HCT116 (cell line): ENCODE data around the gene SUGCT. TPM values are rescaled to one million over a fixed set of nuclear protein-coding genes. Genes with fewer than 3 reads are reported as not detected.

ENCODE experiments used
- ATAC-seq: fragments of 200-7000 bp; cut with Tn5 transposase; 2 replicates; pipeline ENCODE4 v1.9.1; 2020; ENCODE audit warnings: mild to moderate bottlenecking, moderate library complexity
- BruUV-seq: library from RNA; stranded (reverse); fragments of 400-500 nt; replicated peaks from 2 replicates; lab custom pipeline; 2021; lab: Mats Ljungman, UMichigan
- CTCF ChIA-PET: fragments of 300-600 bp; sonication (Branson Sonifier 250); formaldehyde crosslinking; loops from one replicate; lab custom pipeline; 2021; ENCODE audit warnings: antibody characterized with exemption; lab: Charles Lee
- POLR2A ChIA-PET: fragments of 300-600, 350-600 bp; sonication (Branson Sonifier 250); formaldehyde crosslinking; loops from one replicate; lab custom pipeline; 2021; ENCODE audit warnings: antibody characterized with exemption; lab: Charles Lee
- RAD21 ChIA-PET, 2 experiments: fragments of 300-600 bp; sonication (Branson Sonifier 250); formaldehyde crosslinking; loops; one replicate each; lab custom pipeline; 2023; ENCODE audit warnings: low total read pairs in 2 of 2; ENCODE audit not compliant: uncharacterized antibody in 2 of 2, unreplicated experiment in 2 of 2, low non-redundant PET in 1 of 2; lab: Charles Lee
- DNase-seq: peaks from one replicate; pipeline ENCODE4 v3.0.0-alpha.2; 2010; ENCODE audit warnings: low read depth, low spot score
- H2AFZ ChIP-seq: fragments of 200-600 bp; shearing (Covaris generic), sonication (generic); 2 replicates; pipeline ENCODE4 v1.6.1; 2017; ENCODE audit warnings: low read depth, mixed run types, mixed read lengths, antibody characterized with exemption, low read length; ENCODE audit not compliant: poor library complexity, severe bottlenecking
- H3K27ac ChIP-seq: 2 replicates; pipeline ENCODE4 v1.5.1; 2012; ENCODE audit warnings: low read depth, low read length
- H3K27me3 ChIP-seq: fragments of 200-600 bp; sonication (generic); 2 replicates; pipeline ENCODE4 v1.6.1; 2016; ENCODE audit warnings: mixed run types, low read length, mixed read lengths; ENCODE audit not compliant: insufficient read depth
- H3K36me3 ChIP-seq, 2 experiments: fragments of 200-500 bp in 1 of 2; fragments of 200-600 bp in 1 of 2; sonication (Bioruptor generic) in 1 of 2; sonication (generic) in 1 of 2; 2 replicates each; pipeline versions ENCODE4 v1.5.1 to v1.6.1; 2014 to 2016; ENCODE audit warnings: low read length in 2 of 2, inconsistent platforms in 1 of 2, mixed read lengths in 1 of 2, mixed run types in 1 of 2; ENCODE audit not compliant: insufficient read depth in 2 of 2, control insufficient read depth in 1 of 2
- H3K4me1 ChIP-seq, 2 experiments: fragments of 200-600 bp in 1 of 2; sonication (generic) in 1 of 2; 2 replicates each; pipeline versions ENCODE4 v1.5.1 to v1.6.1; 2012 to 2017; ENCODE audit warnings: low read length in 2 of 2, inconsistent platforms in 1 of 2, mild to moderate bottlenecking in 1 of 2, mixed read lengths in 1 of 2, mixed run types in 1 of 2, moderate library complexity in 1 of 2; ENCODE audit not compliant: insufficient read depth in 2 of 2, control insufficient read depth in 1 of 2
- H3K4me2 ChIP-seq: fragments of 200-600 bp; sonication (generic); 2 replicates; pipeline ENCODE4 v1.6.1; 2017; ENCODE audit warnings: mixed run types, low read length, mixed read lengths
- H3K4me3 ChIP-seq, 2 experiments: fragments of 200-600 bp in 1 of 2; sonication (generic) in 1 of 2; replicated peaks in 1 of 2; 2 replicates each; pipeline ENCODE4 v1.5.1; 2011 to 2016; ENCODE audit warnings: low read length in 2 of 2, control low read depth in 1 of 2, low read depth in 1 of 2, mild to moderate bottlenecking in 1 of 2, mixed read lengths in 1 of 2, mixed run types in 1 of 2
- H3K79me2 ChIP-seq: fragments of 200-600 bp; sonication (generic); 2 replicates; pipeline ENCODE4 v1.6.1; 2017; ENCODE audit warnings: mild to moderate bottlenecking, mixed run types, low read length, moderate library complexity, mixed read lengths; ENCODE audit not compliant: insufficient read depth
- H3K9ac ChIP-seq: fragments of 200-600 bp; sonication (generic); 2 replicates; pipeline ENCODE4 v1.6.1; 2016; ENCODE audit warnings: low read length, mixed read lengths
- H3K9me2 ChIP-seq: fragments of 200-600 bp; sonication (generic), shearing (Covaris generic); 2 replicates; pipeline ENCODE4 v1.6.1; 2017; ENCODE audit warnings: mixed run types, mild to moderate bottlenecking, moderate library complexity; ENCODE audit not compliant: insufficient read depth
- H3K9me3 ChIP-seq, 2 experiments: fragments of 200-500 bp in 1 of 2; fragments of 200-600 bp in 1 of 2; sonication (Bioruptor generic) in 1 of 2; sonication (generic) in 1 of 2; 2 replicates each; pipeline ENCODE4 v1.6.1; 2014 to 2017; ENCODE audit warnings: low read length in 2 of 2, mixed read lengths in 2 of 2, inconsistent platforms in 1 of 2, low read depth in 1 of 2, mild to moderate bottlenecking in 1 of 2, mixed run types in 1 of 2, moderate library complexity in 1 of 2; ENCODE audit not compliant: control insufficient read depth in 1 of 2, insufficient read depth in 1 of 2
- H4K20me1 ChIP-seq: fragments of 200-600 bp; sonication (generic), shearing (Covaris generic); 2 replicates; pipeline ENCODE4 v1.6.1; 2017; ENCODE audit warnings: mixed run types, mild to moderate bottlenecking, moderate library complexity; ENCODE audit not compliant: insufficient read depth
- CEBPB ChIP-seq: IDR thresholded peaks from 2 replicates; pipeline ENCODE4 v1.6.1; 2012; ENCODE audit warnings: low read depth
- CTCF ChIP-seq, 3 experiments: fragments of 200-600 bp in 1 of 3; sonication (generic) in 1 of 3; IDR thresholded peaks in 2 of 3; conservative IDR thresholded peaks in 1 of 3; 2 replicates each; pipeline ENCODE4 v1.5.1; 2012 to 2017; ENCODE audit warnings: low read depth in 2 of 3, low read length in 2 of 3, antibody characterized with exemption in 1 of 3, borderline replicate concordance in 1 of 3, control low read depth in 1 of 3, mild to moderate bottlenecking in 1 of 3, mixed read lengths in 1 of 3, mixed run types in 1 of 3, moderate library complexity in 1 of 3; ENCODE audit not compliant: insufficient read depth in 1 of 3
- EGR1 ChIP-seq: IDR thresholded peaks from 2 replicates; pipeline ENCODE4 v1.6.1; 2012; ENCODE audit warnings: low read depth
- ELF1 ChIP-seq: IDR thresholded peaks from 2 replicates; pipeline ENCODE4 v1.6.1; 2012; ENCODE audit warnings: low read depth, borderline replicate concordance
- EZH2 ChIP-seq: fragments of 200-600 bp; sonication (generic); IDR thresholded peaks from 2 replicates; pipeline ENCODE4 v1.6.1; 2017; ENCODE audit warnings: antibody characterized with exemption, mixed run types
- JUND ChIP-seq: IDR thresholded peaks from 2 replicates; pipeline ENCODE4 v1.6.1; 2012
- POLR2AphosphoS5 ChIP-seq: IDR thresholded peaks from 2 replicates; pipeline ENCODE4 v1.6.1; 2011; ENCODE audit warnings: mild to moderate bottlenecking, low read depth, low read length, moderate library complexity
- RAD21 ChIP-seq: IDR thresholded peaks from 2 replicates; pipeline ENCODE4 v1.6.1; 2012; ENCODE audit warnings: low read depth, mild to moderate bottlenecking
- REST ChIP-seq: IDR thresholded peaks from 2 replicates; pipeline ENCODE4 v1.6.1; 2012; ENCODE audit warnings: low read depth
- SIN3A ChIP-seq: IDR thresholded peaks from 2 replicates; pipeline ENCODE4 v1.6.1; 2012; ENCODE audit warnings: low read depth
- SP1 ChIP-seq: IDR thresholded peaks from 2 replicates; pipeline ENCODE4 v1.6.1; 2012; ENCODE audit warnings: low read depth
- SRF ChIP-seq: IDR thresholded peaks from 2 replicates; pipeline ENCODE4 v1.6.1; 2012; ENCODE audit warnings: low read depth
- YY1 ChIP-seq: IDR thresholded peaks from 2 replicates; pipeline ENCODE4 v1.6.1; 2011; ENCODE audit warnings: low read length, low read depth, moderate library complexity, mild to moderate bottlenecking; ENCODE audit not compliant: insufficient replicate concordance; ENCODE audit errors: extremely low read depth
- ZNF274 ChIP-seq: fragments of 200-500 bp; sonication (Bioruptor generic); IDR thresholded peaks from 2 replicates; pipeline ENCODE4 v1.6.1; 2014; ENCODE audit warnings: mild to moderate bottlenecking, low read depth, low read length, inconsistent platforms
- intact Hi-C: fragments of 100-400 bp; cut with micrococcal nuclease; formaldehyde crosslinking; loops from 2 replicates; pipeline ENCODE4 v1.10.0; 2022
- total RNA-seq: library from RNA; stranded (reverse); gene quantifications from one replicate; pipeline ENCODE4 v1.2.1, GENCODE V29; 2021; ENCODE audit not compliant: unreplicated experiment

The SUGCT gene
- total RNA-seq, 1 experiment from 2014 or later = 4.4 TPM

GRCh38 chr7:40839881-40840280 is 705.1 kb downstream of the SUGCT start:
- intact Hi-C loops = no loop called here
- Histone ChIP-seq H2AFZ (no peak overlapping the region), H3K9me3 (0 out of 4 replicates have a peak, but pooled peaks cover 0 to 4% of the 10 kb centered on the region in 2 experiments), H4K20me1 (no peaks in the 10 kb centered on the region), H3K27me3 (no peaks in the 10 kb centered on the region), H3K4me3 (no peak overlapping the region), H3K4me1 (no peaks in the 10 kb centered on the region), H3K4me2 (no peak overlapping the region), H3K27ac (no peak overlapping the region), H3K9ac (no peak overlapping the region), H3K79me2 (no peaks in the 10 kb centered on the region), H3K9me2 (no peaks in the 10 kb centered on the region), H3K36me3 (no peaks in the 10 kb centered on the region)
- ChIA-PET RAD21 (no interaction called here), POLR2A (no interaction called here)
- no TSS peak for BruUV-seq
- DNase-seq (no peak), ATAC-seq (no peak)
- TF ChIP-seq SP1 = no peak
- TF ChIP-seq POLR2AphosphoS5 = no peak
- TF ChIP-seq JUND = no peak
- TF ChIP-seq EGR1 = no peak
- TF ChIP-seq REST = no peak
- no peak for TF ChIP-seq SRF
- TF ChIP-seq SIN3A = no peak
- no peak for TF ChIP-seq YY1
- TF ChIP-seq EZH2 = no peak
- TF ChIP-seq CTCF (IDR thresholded peaks at IDR 0.05 in 2 of 3, conservative IDR thresholded peaks at IDR 0.05 in 1 of 3; ENCODE audit: borderline replicate concordance in 1 of 3, insufficient read depth in 1 of 3, low read depth in 2 of 3, low read length in 2 of 3) = no peak
- TF ChIP-seq ZNF274 = no peak
- TF ChIP-seq CEBPB = no peak
- TF ChIP-seq ELF1 = no peak
- no peak for TF ChIP-seq RAD21
- TF ChIP-seq, all 23 proteins: peak for 0
- CTCF ChIA-PET = no interaction called here
